ENCODE data around the gene PCDHGC5. TPM values are rescaled to one million over a fixed set of nuclear protein-coding genes. Genes with fewer than 3 reads are reported as not detected.

Gene PCDHGC5
- total RNA-seq, 3 donors from 2014 or later (not counting 1 experiment from before 2014, with no cell fraction given), result 0.31 to 0.97 (median 0.50) TPM

- Mint-ChIP-seq H3K27ac (no peak overlapping the region), H3K4me1 (peaks cover 16% of the 10 kb centered on the region in 2 donors), H3K27me3 (ENCODE audit: low read depth in 2 of 2) (no peaks in the 10 kb centered on the region), H3K9me3 (no peaks in the 10 kb centered on the region), H3K4me3 (no peak overlapping the region), H3K36me3 (peaks cover 16% of the 10 kb centered on the region)
- H3K4me3 ChIP-seq (ENCODE audit: low read length), result no peak overlapping the region
- no peak overlapping the region for H3K27ac ChIP-seq (ENCODE audit: low read length)
- TF ChIP-seq CTCF (IDR thresholded peaks at IDR 0.05), result no peak
- WGBS (ENCODE audit: insufficient coverage), result 100% methylated on average over 1 of the region's 1 CpG
- intact Hi-C loops (cut with micrococcal nuclease), result no loop called here
- H3K4me1 ChIP-seq (ENCODE audit: control insufficient read depth, insufficient read depth, low read length), result no peaks in the 10 kb centered on the region
- no peaks in the 10 kb centered on the region for H3K9me3 ChIP-seq (ENCODE audit: control insufficient read depth, insufficient read depth, low read length)
- H3K27me3 ChIP-seq (ENCODE audit: control insufficient read depth, insufficient read depth, low read length), result no peaks in the 10 kb centered on the region
- no peak for ATAC-seq
- no peak for DNase-seq
- peaks cover 77% of the 10 kb centered on the region for H3K36me3 ChIP-seq (ENCODE audit: control insufficient read depth, insufficient read depth, low read length)
These were observed 43.8 kb downstream of the PCDHGC5 start for GRCh38 chr5:141532726-141533125.

- H3K27ac Mint-ChIP-seq, result peak overlapping the region in 1 of 2 donors; percentile 57
- H3K4me3 Mint-ChIP-seq, result no peak overlapping the region
- no peak for ATAC-seq
- H3K27me3 Mint-ChIP-seq (ENCODE audit: low read depth in 2 of 2), result no peaks in the 10 kb centered on the region
- Histone ChIP-seq H3K4me1 (ENCODE audit: control insufficient read depth, insufficient read depth, low read length) (no peaks in the 10 kb centered on the region), H3K9me3 (ENCODE audit: control insufficient read depth, insufficient read depth, low read length) (no peaks in the 10 kb centered on the region), H3K36me3 (ENCODE audit: control insufficient read depth, insufficient read depth, low read length) (peaks cover 66% of the 10 kb centered on the region), H3K4me3 (ENCODE audit: low read length) (no peak overlapping the region), H3K27me3 (ENCODE audit: control insufficient read depth, insufficient read depth, low read length) (no peaks in the 10 kb centered on the region), H3K27ac (ENCODE audit: low read length) (no peak overlapping the region)
- peaks cover 16% of the 10 kb centered on the region in 2 donors for H3K4me1 Mint-ChIP-seq
- 80% methylated on average over 1 of the region's 1 CpG for WGBS (ENCODE audit: insufficient coverage)
- H3K9me3 Mint-ChIP-seq, result no peaks in the 10 kb centered on the region
- H3K36me3 Mint-ChIP-seq, result peaks cover 10% of the 10 kb centered on the region
- DNase-seq, result no peak
- intact Hi-C loops (cut with micrococcal nuclease), result no loop called here
- no peak for TF ChIP-seq CTCF (IDR thresholded peaks at IDR 0.05)
These were observed 45.0 kb downstream of the PCDHGC5 start for GRCh38 chr5:141533897-141534296.

- no peak for DNase-seq
- Histone ChIP-seq H3K4me1 (ENCODE audit: control insufficient read depth, insufficient read depth, low read length) (no peaks in the 10 kb centered on the region), H3K4me3 (ENCODE audit: low read length) (no peak overlapping the region), H3K36me3 (ENCODE audit: control insufficient read depth, insufficient read depth, low read length) (peaks cover 62% of the 10 kb centered on the region), H3K9me3 (ENCODE audit: control insufficient read depth, insufficient read depth, low read length) (no peaks in the 10 kb centered on the region), H3K27me3 (ENCODE audit: control insufficient read depth, insufficient read depth, low read length) (no peaks in the 10 kb centered on the region), H3K27ac (ENCODE audit: low read length) (no peak overlapping the region)
- Mint-ChIP-seq H3K36me3 (peaks cover 7% of the 10 kb centered on the region), H3K27ac (peak overlapping the region; percentile 61 to 69), H3K4me1 (peaks cover 17 to 21% of the 10 kb centered on the region in 2 donors), H3K27me3 (ENCODE audit: low read depth in 2 of 2) (no peaks in the 10 kb centered on the region), H3K9me3 (no peaks in the 10 kb centered on the region), H3K4me3 (no peak overlapping the region)
- WGBS (ENCODE audit: insufficient coverage), result 100% methylated on average over 2 of the region's 4 CpGs
- intact Hi-C loops (cut with micrococcal nuclease), result no loop called here
- ATAC-seq, result no peak
- TF ChIP-seq CTCF (IDR thresholded peaks at IDR 0.05), result no peak
These were observed 45.8 kb downstream of the PCDHGC5 start for GRCh38 chr5:141534492-141535213.

Other genes starting within 250 kb of the PCDHGC5 start
- gene PCDHB15, start 243.7 kb upstream of the PCDHGC5 start, total RNA-seq, result not detected
- under 1 TPM in 1 of 3 donors, not detected in 2; 0.73 TPM for gene SLC25A2, start 185.0 kb upstream of the PCDHGC5 start, total RNA-seq
- 10 to 100 TPM; 77.3 to 96.1 (median 89.4) TPM for gene TAF7, start 168.3 kb upstream of the PCDHGC5 start, total RNA-seq
- not detected for gene PCDHGA1, start 158.6 kb upstream of the PCDHGC5 start, total RNA-seq
- gene PCDHGA2, start 150.3 kb upstream of the PCDHGC5 start, total RNA-seq, result not detected
- gene PCDHGA3, start 145.3 kb upstream of the PCDHGC5 start, total RNA-seq, result not detected
- under 1 TPM in 1 of 3 donors, not detected in 2; 0.10 TPM for gene PCDHGB1, start 139.0 kb upstream of the PCDHGC5 start, total RNA-seq
- under 1 TPM in 2 of 3 donors, not detected in 1; 0.24 to 0.30 TPM for gene PCDHGA4, start 134.1 kb upstream of the PCDHGC5 start, total RNA-seq
- 1 to 10 TPM in 1 of 3 donors, under 1 TPM in 2; 0.36 to 1.5 (median 0.49) TPM for gene PCDHGB2, start 129.1 kb upstream of the PCDHGC5 start, total RNA-seq
- under 1 TPM; 0.12 to 0.30 (median 0.20) TPM for gene PCDHGA5, start 124.9 kb upstream of the PCDHGC5 start, total RNA-seq
- under 1 TPM in 2 of 3 donors, not detected in 1; 0.52 to 0.68 TPM for gene PCDHGB3, start 118.8 kb upstream of the PCDHGC5 start, total RNA-seq
- gene PCDHGA6, start 115.2 kb upstream of the PCDHGC5 start, total RNA-seq, result under 1 TPM; 0.20 to 0.75 (median 0.21) TPM
- gene PCDHGA7, start 106.3 kb upstream of the PCDHGC5 start, total RNA-seq, result under 1 TPM in 2 of 3 donors, not detected in 1; 0.26 to 0.68 TPM
- gene PCDHGB4, start 101.4 kb upstream of the PCDHGC5 start, total RNA-seq, result under 1 TPM in 2 of 3 donors, not detected in 1; 0.31 to 0.40 TPM
- under 1 TPM; 0.07 to 0.28 (median 0.09) TPM for gene PCDHGA8, start 96.4 kb upstream of the PCDHGC5 start, total RNA-seq
- gene PCDHGB5, start 91.1 kb upstream of the PCDHGC5 start, total RNA-seq, result 1 to 10 TPM; 1.3 to 4.2 (median 3.1) TPM
- gene PCDHGA9, start 86.3 kb upstream of the PCDHGC5 start, total RNA-seq, result 1 to 10 TPM in 2 of 3 donors, under 1 TPM in 1; 0.61 to 1.7 (median 1.0) TPM
- 1 to 10 TPM; 2.1 to 5.9 (median 2.9) TPM for gene PCDHGB6, start 81.1 kb upstream of the PCDHGC5 start, total RNA-seq
- 1 to 10 TPM in 2 of 3 donors, under 1 TPM in 1; 0.61 to 2.6 (median 2.1) TPM for gene PCDHGA10, start 76.1 kb upstream of the PCDHGC5 start, total RNA-seq
- gene PCDHGB7, start 71.4 kb upstream of the PCDHGC5 start, total RNA-seq, result 1 to 10 TPM in 2 of 3 donors, under 1 TPM in 1; 0.68 to 1.6 (median 1.2) TPM
- gene PCDHGA11, start 68.0 kb upstream of the PCDHGC5 start, total RNA-seq, result 1 to 10 TPM in 1 of 3 donors, under 1 TPM in 2; 0.40 to 1.2 (median 0.83) TPM
- gene PCDHGA12, start 58.6 kb upstream of the PCDHGC5 start, total RNA-seq, result 1 to 10 TPM in 1 of 3 donors, under 1 TPM in 2; 0.35 to 1.1 (median 0.75) TPM
- gene PCDHGC3, start 13.1 kb upstream of the PCDHGC5 start, total RNA-seq, result 1 to 10 TPM in 1 of 3 donors, under 1 TPM in 2; 0.68 to 1.5 (median 0.75) TPM
- gene PCDHGC4, start 4.1 kb upstream of the PCDHGC5 start, total RNA-seq, result under 1 TPM; 0.31 to 0.84 (median 0.45) TPM
- gene DIAPH1, start 129.9 kb downstream of the PCDHGC5 start, total RNA-seq, result 100 to 1,000 TPM; 410 to 456 (median 419) TPM
- gene HDAC3, start 147.8 kb downstream of the PCDHGC5 start, total RNA-seq, result 10 to 100 TPM; 66.0 to 85.7 (median 74.7) TPM
- gene RELL2, start 147.9 kb downstream of the PCDHGC5 start, total RNA-seq, result 1 to 10 TPM; 5.7 to 6.6 (median 6.1) TPM
- 100 to 1,000 TPM; 134 to 155 (median 147) TPM for gene FCHSD1, start 162.3 kb downstream of the PCDHGC5 start, total RNA-seq
- gene ARAP3, start 193.1 kb downstream of the PCDHGC5 start, total RNA-seq, result 10 to 100 TPM; 13.9 to 25.2 (median 19.6) TPM

Data from natural killer cell (primary cell).